HG03460 (cell line): ENCODE data around the gene POU2F1.
"Not testable (repeated sequence)": the region's sequence is repeated elsewhere in the genome, so short reads cannot be mapped to it uniquely, and the experiment has no call there.

Experiments used
- ATAC-seq: cut with Tn5 transposase; IDR thresholded peaks from one replicate; pipeline ENCODE4 v1.9.1; 2021; ENCODE audit not compliant: unreplicated experiment

The POU2F1 gene

GRCh38 chr1:167230437-167230836 is 9.8 kb downstream of the POU2F1 start:
- ATAC-seq, result no peak

DNA sequence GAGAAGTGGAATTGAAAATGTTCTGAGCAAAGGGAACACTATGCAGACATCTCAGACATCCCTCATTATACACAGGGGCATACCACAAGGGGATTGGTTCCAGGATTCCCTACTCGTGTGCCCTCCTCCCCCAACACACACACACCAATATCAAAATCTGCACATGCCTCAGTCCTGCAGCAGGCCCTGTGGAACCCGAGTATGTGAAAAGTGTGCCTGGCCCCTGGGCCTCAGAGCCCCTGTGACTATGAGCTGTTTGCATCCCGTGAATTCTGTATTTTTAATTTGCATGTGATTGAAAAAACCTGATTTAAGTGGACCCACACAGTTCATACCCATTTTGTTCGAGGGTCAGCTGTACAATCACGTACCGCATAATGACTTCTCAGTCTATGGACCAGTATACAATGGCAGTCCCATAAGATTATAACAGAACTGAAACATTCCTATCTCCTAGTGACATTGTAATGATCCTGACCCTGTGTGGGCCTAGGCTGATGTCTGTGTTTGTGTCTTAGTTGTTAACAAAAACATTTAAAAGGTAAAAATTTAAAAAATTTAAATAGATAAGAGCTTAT is 11.3 kb downstream of the POU2F1 start:
- no peak for ATAC-seq

DNA sequence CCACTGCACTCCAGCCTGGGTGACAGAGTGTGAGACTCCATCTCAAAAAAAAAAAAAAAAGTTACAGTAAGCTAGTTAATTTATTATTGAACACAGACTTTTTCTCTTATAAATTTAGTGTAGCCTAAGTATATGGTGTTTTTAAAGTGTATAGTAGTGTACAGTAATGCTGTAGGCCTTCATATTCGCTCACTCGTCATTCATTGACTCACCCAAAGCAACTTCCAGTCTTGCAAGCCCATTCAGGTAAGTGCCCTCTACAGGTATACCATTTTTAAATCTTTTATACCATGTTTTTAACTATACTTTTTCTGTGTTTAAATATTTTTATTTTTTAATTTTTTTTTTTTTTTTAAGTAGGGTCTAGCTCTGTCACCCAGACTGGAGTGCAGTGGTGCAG is 12.1 kb downstream of the POU2F1 start:
- ATAC-seq, result no peak

DNA sequence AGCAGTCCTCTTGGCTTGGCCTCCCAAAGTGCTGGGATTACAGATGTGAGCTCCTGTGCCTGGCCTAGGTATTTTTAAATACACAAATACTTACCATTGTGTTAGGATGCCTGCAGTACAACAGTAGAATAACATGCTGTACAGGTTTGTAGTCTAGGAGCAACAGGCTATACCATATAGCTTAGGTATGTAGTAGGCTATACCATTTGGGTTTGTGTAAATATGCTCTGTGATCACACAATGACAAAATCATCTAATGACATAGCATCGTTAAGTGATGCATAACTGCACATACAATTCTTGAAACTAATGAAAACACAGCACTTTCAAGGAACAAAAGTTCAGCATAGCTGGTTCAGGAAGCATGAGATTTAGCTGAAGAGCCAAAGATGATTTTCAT is 12.7 kb downstream of the POU2F1 start:
- no peak for ATAC-seq

DNA sequence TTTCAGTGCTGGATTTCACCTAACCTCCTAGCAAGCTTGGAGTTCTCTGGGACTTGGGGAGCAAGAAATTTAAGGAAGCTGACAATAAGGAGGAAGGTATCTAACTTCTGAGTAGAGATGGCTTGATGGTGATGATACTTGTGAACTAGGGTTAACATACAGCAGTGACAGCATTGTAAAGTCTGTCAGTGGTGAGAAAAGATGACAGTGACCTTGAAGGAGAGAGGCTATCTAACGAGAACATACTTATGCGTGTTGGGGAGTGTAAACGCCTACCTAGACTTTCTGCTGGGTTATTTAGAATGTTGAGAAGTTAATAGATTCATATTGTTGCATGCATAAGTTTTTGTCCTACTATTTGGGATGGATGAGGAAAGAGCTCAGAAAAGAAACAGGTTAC is 16.3 kb downstream of the POU2F1 start:
- no peak for ATAC-seq

DNA sequence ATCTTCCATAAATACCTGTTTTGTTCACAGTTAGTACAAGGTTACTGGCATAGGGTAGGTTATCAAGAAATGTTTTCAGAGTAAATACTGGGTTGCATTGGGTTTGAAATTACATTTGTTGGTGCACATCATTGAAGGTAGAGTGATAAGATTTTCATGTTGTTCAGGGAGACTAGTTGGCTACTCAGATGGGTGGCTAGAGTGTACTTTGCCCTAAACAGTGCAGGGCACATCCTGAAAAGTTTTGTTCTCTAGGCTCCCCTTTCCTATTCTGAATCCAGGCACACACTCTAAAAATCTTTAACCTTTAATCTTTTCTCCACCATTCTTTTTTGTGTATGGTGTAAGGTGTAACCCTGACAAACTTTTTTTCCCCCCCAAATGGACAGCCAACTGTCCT is 18.0 kb downstream of the POU2F1 start:
- ATAC-seq, result no peak

- ATAC-seq, result no peak
These were observed 18.6 kb downstream of the POU2F1 start for GRCh38 chr1:167239257-167239656.

GRCh38 chr1:167244244-167244643 is 23.6 kb downstream of the POU2F1 start:
- no peak for ATAC-seq

- ATAC-seq, result not testable (repeated sequence)
These were observed 24.5 kb downstream of the POU2F1 start for GRCh38 chr1:167245168-167245567.

DNA sequence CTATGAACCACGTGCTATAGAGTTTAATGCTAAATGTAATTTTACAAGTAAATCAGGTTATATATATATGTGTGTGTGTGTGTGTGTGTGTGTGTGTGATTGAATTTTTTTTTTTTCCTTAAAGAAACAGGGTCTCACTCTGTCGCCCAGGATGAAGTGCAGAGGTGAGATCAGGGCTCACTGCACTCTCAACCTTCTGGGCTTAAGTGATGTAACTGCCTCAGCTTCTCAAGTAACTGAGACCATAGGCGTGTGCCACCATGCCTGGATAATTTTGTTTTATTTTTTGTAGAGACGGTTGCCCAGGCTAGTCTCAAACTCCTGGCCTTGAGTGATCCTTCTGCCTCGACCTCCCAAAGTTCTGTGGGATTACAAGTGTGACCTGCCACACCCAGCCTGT is 26.3 kb downstream of the POU2F1 start:
- no peak for ATAC-seq

- no peak for ATAC-seq
These were observed 27.1 kb downstream of the POU2F1 start for GRCh38 chr1:167247754-167248153.

DNA sequence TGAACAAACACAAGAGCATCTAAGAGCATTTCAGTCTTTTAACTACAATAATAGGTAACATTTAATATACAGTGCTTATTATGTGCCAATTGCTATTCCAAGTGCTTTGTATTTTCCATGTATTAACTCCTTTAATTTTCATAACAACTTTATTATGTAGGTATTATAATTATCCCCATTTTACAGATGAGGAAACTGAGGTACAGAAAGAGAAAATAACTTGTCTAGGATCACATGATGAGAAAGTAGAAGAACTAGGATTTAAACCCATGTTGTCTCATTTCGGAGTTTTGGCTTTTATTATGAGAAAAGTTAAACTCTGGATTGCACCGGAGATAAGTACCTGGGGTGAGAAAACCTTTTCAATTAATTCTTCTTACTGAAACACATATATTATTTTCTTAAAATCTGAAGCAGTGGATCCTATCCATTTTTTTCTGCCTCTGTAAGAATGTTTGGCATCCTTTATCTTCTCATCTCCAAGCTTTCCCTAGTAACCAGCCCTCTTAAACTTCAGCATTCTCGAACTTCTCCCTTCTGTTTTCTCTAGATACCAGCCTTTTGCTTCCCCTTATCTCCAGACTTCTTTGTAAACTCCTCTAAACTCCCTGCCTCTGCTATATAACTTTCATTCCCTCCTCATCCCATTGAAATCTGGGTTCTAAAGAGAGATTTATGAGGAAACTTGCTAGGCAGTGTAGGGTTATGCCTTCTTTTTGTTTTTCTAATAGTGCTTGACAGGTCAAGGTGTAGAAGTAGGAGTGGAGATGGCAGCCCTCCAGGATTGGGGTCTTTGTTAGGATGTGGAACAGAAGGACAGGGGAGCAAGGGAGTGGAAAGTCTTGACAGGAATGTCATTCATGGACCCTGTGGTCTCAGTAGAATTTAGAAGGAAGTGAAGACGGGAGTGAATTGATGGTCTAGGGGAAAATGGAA is 28.3 kb downstream of the POU2F1 start:
- ATAC-seq, result no peak

DNA sequence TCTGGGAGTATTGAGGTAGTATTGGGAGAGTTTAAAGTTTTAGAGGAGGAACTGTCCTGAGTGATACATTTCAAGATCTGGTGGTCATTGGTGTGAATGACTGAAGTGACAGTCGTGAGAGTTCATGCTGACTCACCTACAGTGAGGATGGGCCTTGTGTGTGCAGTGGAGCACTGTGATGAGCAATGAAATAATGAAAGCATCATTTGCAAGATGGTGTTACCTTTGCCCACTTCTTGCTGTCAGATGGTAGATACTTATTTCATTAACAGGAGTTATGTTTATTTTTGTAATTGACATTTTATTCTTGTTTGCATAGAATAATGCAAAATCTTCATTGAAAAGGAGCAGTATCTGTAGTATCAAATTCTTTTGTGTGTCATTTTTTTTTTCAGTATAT is 29.0 kb downstream of the POU2F1 start:
- no peak for ATAC-seq

DNA sequence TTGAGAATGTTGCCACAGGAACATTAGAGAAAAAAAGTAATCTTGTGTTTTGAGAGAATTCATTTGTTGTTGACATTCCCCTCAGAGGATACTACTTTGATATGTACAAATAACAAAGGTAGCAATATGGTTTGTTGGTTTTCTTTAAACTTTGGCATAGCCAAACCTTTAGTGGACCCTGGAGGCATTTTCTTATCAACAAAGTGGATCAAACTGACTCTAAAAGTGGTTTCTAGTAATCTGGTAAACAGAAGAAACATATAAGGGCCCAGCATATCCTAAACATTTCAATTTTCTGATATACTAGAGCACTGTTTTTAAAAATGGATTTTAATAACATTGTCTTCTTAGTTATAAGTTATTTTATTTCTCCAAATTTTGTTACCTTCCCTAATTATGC is 29.8 kb downstream of the POU2F1 start:
- ATAC-seq, result no peak

GRCh38 chr1:167251472-167251871 is 30.8 kb downstream of the POU2F1 start:
- no peak for ATAC-seq

GRCh38 chr1:167252986-167253385 is 32.3 kb downstream of the POU2F1 start:
- ATAC-seq, result no peak

DNA sequence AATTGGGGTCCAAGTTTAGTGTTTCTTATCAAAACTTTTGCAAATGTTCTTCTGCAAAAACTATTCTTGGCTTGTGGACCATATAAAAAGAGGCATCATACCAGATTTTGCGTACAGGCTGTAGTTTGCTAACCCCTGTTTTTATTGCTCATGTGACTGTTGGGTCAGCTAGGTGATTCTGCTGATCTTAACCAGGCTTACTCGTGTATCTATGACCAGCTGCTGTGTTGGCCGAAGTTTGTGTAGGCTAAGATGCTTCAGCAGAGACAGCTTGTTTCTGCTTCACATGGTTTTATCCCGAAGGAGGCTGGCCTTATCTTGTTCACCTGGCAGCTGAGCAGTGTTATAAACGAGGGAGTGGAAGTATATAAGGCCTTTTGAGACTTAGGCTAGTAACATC is 38.2 kb downstream of the POU2F1 start:
- no peak for ATAC-seq

- ATAC-seq, result no peak
These were observed 42.1 kb downstream of the POU2F1 start for GRCh38 chr1:167262836-167263235.

DNA sequence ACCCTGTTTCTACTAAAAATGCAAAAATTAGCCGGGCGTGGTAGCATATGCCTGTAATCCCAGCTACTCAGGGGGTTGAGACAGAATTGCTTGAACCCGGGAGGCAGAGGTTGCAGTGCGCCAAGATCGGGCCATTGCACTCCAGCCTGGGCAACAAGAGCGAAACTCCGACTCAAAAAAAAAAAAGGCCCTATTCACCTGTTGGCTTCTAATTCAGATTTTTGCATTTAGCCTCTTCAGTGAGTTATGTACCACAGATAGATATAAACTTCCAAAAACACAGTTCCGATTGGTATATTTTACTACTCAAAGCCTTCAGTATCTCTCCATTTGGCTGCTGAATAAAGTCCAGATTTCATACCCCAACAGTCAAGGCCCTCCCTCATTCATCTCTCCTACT is 42.7 kb downstream of the POU2F1 start:
- no peak for ATAC-seq

DNA sequence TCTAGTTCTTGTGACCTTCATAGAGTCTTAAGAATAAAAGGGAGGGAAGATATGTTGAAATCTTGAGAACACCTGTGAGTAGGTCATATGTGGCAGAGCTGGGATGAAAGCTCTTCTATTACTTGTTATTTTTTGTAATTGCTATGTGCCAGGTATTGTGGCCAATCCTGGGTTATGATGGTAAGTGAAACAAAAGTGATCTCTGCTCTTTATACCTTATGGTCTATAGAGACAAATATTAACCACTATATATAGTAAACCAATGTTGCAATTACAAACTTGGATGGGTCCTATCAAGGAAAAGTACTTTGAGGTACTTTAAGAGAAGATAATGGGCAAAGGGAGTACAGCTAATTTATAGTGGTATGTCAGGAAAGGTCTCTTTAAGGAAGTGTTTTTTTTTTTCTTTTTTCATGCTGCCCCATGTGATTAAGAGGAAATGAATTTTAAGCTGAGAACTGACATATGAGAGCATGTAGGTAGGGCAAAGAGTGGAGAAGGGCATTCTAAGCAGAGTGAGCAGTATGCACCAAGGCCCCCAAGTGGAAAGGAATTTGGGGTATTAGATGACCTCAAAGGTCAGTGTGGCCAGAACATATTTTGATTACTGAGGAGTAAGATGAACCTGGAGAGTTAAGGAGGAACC is 43.3 kb downstream of the POU2F1 start:
- ATAC-seq, result no peak

DNA sequence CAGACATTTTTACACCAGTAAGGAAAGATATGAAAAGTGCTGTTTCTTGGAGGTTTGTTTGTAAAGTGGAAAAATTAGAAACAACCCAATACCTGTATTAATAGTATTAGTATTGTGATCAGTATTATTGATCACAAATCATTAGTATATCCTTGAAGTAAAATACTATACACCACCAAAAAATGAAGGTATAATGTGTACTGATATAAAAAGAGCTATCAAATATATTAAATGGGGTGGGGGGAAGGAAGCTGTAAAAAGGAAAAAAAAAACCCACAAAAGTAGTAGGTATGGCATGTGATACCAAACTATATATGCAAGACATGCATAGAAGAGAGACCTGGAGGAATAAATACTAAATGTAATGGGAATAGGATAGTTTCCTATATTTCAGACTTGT is 46.3 kb downstream of the POU2F1 start:
- no peak for ATAC-seq

- no peak for ATAC-seq
These were observed 47.7 kb downstream of the POU2F1 start for GRCh38 chr1:167268347-167268787.
